Osteocyte (in vitro differentiated cells): ENCODE results near the gene PNLIPRP1. TPM values are rescaled to one million over a fixed set of nuclear protein-coding genes. Genes with fewer than 3 reads are reported as not detected.

Experiments
- DNase-seq: peaks from one replicate; pipeline ENCODE4 v3.0.0; 2021; ENCODE audit warnings: mixed read lengths; ENCODE audit not compliant: unreplicated experiment; ENCODE audit errors: extremely low spot score
- H3K27ac Mint-ChIP-seq: one replicate; pipeline ENCODE4 v1.8.0; 2021; ENCODE audit warnings: mild to moderate bottlenecking, mixed read lengths; ENCODE audit not compliant: unreplicated experiment
- H3K27me3 Mint-ChIP-seq: one replicate; pipeline ENCODE4 v1.8.0; 2021; ENCODE audit warnings: mixed read lengths; ENCODE audit not compliant: unreplicated experiment
- H3K36me3 Mint-ChIP-seq: one replicate; pipeline ENCODE4 v1.8.0; 2021; ENCODE audit warnings: mixed read lengths; ENCODE audit not compliant: unreplicated experiment
- H3K4me1 Mint-ChIP-seq: one replicate; pipeline ENCODE4 v1.8.0; 2021; ENCODE audit warnings: mixed read lengths; ENCODE audit not compliant: unreplicated experiment
- H3K4me3 Mint-ChIP-seq: one replicate; pipeline ENCODE4 v1.8.0; 2021; ENCODE audit warnings: mild to moderate bottlenecking, moderate library complexity, mixed read lengths; ENCODE audit not compliant: unreplicated experiment
- H3K9me3 Mint-ChIP-seq: one replicate; pipeline ENCODE4 v1.8.0; 2021; ENCODE audit warnings: mixed read lengths; ENCODE audit not compliant: unreplicated experiment
- total RNA-seq: library from RNA; stranded (reverse); gene quantifications from 2 replicates; pipeline ENCODE4 v1.2.1, GENCODE V29; 2021
- TF ChIP-seq, protein P1 (sequence below): fragments of 200-600 bp; sonication (generic); IDR thresholded peaks from 2 replicates; pipeline ENCODE4 v1.5.0; 2021; ENCODE audit warnings: antibody characterized with exemption, mild to moderate bottlenecking, moderate library complexity

The PNLIPRP1 gene
- total RNA-seq, 1 donor from 2014 or later = not detected

DNA sequence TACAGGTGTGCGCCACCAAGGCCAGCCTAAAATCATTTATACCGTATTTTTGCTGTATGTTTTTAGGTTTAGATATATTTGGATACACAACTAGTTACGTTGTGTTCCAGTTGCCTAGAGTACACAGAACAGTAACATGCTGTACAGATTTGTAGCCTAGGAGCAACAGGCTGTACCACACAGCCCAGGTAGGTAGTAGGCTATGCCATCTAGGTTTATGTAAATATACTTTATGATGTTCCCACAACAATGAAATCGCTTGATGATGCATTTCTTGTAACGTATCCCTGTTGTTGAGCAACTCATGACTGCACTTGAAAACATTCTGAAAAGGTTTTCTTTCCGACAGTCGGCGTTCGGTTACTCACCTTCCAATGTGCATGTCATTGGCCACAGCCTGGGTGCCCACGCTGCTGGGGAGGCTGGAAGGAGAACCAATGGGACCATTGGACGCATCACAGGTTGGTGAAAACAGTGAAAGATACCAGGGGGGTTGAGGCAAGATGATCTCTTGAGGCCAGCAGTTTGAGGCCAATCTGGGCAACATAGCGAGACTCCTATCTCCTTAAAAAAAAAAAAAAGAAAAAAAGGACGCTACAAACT lies 37.3 kb upstream of the PNLIPRP1 start:
- H3K27me3 Mint-ChIP-seq = no peaks in the 10 kb centered on the region
- H3K4me3 Mint-ChIP-seq = no peak overlapping the region
- no peaks in the 10 kb centered on the region for H3K4me1 Mint-ChIP-seq
- H3K9me3 Mint-ChIP-seq = no peaks in the 10 kb centered on the region
- TF ChIP-seq, protein P1, sequence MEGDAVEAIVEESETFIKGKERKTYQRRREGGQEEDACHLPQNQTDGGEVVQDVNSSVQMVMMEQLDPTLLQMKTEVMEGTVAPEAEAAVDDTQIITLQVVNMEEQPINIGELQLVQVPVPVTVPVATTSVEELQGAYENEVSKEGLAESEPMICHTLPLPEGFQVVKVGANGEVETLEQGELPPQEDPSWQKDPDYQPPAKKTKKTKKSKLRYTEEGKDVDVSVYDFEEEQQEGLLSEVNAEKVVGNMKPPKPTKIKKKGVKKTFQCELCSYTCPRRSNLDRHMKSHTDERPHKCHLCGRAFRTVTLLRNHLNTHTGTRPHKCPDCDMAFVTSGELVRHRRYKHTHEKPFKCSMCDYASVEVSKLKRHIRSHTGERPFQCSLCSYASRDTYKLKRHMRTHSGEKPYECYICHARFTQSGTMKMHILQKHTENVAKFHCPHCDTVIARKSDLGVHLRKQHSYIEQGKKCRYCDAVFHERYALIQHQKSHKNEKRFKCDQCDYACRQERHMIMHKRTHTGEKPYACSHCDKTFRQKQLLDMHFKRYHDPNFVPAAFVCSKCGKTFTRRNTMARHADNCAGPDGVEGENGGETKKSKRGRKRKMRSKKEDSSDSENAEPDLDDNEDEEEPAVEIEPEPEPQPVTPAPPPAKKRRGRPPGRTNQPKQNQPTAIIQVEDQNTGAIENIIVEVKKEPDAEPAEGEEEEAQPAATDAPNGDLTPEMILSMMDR = no peak
- H3K36me3 Mint-ChIP-seq = no peaks in the 10 kb centered on the region
- no peak overlapping the region for H3K27ac Mint-ChIP-seq
- no peak for DNase-seq

DNA sequence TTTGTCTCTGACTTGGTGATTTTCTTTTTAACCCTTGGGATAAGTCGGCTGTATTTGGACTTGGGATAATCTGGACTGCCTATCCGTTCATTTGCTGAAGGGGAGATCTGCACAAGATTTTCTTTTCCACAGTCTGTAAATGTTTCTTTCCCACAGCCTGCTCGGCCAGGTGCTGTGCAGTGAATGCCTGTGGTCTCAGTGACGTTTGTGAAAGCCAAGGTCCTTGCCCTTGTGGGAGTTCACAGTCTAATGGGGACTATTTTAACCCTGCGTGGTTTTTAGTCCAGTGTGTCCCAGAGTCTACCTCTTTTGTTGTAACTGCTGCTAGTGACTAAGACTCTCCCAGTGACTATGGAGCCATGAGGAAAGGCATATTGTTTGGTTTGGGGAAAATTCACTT lies 36.1 kb upstream of the PNLIPRP1 start:
- Mint-ChIP-seq H3K36me3 (no peaks in the 10 kb centered on the region), H3K9me3 (no peaks in the 10 kb centered on the region)

DNA sequence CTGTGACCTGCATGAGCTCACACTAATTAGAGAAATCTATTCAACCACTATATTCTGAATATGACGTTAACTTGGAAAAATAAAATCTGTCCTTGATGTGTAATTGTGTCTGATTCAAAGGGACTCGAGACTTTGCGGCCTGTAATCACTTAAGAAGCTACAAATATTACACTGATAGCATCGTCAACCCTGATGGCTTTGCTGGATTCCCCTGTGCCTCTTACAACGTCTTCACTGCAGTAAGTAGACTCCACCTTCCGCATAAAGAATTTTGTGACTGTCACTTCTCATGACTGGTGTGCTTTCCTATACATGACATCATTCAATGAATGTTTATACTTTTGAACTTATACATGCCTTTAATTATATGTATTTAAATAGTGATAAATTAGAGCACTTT lies 34.9 kb upstream of the PNLIPRP1 start:
- no peaks in the 10 kb centered on the region for H3K4me1 Mint-ChIP-seq

More for the DNA sequence above, 36.1 kb upstream of the PNLIPRP1 start:
- TF ChIP-seq, protein P1 = no peak
- Mint-ChIP-seq H3K27me3 (no peaks in the 10 kb centered on the region), H3K27ac (no peak overlapping the region), H3K4me3 (no peak overlapping the region), H3K4me1 (no peaks in the 10 kb centered on the region)
- no peak for DNase-seq

DNA sequence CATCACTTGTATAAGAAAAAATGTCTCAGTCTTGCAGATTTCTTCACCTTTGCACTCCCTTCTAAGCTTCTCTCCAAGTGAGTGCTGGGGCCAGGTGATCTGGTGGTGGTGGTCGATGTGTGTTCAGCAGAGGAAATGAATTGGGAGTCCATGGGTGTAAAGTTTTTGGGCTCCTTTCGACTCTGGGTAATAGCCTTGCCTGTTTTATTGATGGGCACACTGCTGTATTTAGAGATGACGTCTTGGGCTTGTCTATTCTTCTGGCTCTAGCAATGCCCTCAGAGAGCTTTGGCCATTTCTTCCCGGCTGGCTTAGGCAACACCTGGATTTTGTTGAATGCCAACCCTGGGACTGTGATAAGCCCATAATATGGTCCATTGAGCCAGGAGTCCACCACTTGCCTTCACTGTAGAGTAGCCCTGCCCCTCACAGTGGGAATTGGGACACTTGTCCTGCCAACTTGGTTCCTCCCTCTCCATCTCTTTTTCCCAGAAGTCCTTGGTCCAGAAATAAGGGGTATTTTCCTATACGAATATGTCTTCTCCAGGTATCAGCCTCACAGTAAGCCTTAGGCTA lies 33.4 kb upstream of the PNLIPRP1 start:
- peaks cover 4% of the 10 kb centered on the region for H3K27me3 Mint-ChIP-seq
- H3K9me3 Mint-ChIP-seq = no peaks in the 10 kb centered on the region
- H3K27ac Mint-ChIP-seq = no peak overlapping the region
- TF ChIP-seq, protein P1 = no peak
- H3K36me3 Mint-ChIP-seq = no peaks in the 10 kb centered on the region
- no peaks in the 10 kb centered on the region for H3K4me1 Mint-ChIP-seq
- H3K4me3 Mint-ChIP-seq = no peak overlapping the region
- DNase-seq = no peak

More for the DNA sequence above, 34.9 kb upstream of the PNLIPRP1 start:
- no peak overlapping the region for H3K4me3 Mint-ChIP-seq
- no peaks in the 10 kb centered on the region for H3K36me3 Mint-ChIP-seq
- no peaks in the 10 kb centered on the region for H3K27me3 Mint-ChIP-seq
- H3K27ac Mint-ChIP-seq = no peak overlapping the region
- no peak for DNase-seq
- no peaks in the 10 kb centered on the region for H3K9me3 Mint-ChIP-seq
- TF ChIP-seq, protein P1 = no peak

DNA sequence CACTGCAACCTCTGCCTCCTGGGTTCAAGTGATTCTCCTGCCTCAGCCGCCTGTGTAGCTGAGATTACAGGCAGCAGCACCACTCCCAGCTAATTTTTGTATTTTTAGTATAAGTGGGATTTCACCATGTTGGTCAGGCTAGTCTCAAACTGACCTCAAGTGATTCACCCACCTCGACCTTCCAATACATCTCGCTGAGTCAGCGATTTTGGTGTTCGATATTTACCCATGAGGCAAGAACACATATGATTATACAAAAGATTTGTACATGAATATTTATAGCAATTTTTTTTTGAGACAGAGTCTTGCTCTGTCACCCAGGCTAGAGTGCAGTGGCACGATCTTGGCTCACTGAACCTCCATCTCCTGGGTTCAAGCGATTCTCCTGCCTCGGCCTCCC lies 25.2 kb upstream of the PNLIPRP1 start:
- TF ChIP-seq, protein P1 = no peak
- no peak for DNase-seq
- no peak overlapping the region for H3K4me3 Mint-ChIP-seq
- H3K27me3 Mint-ChIP-seq = peaks cover 8% of the 10 kb centered on the region
- no peaks in the 10 kb centered on the region for H3K4me1 Mint-ChIP-seq
- H3K9me3 Mint-ChIP-seq = peaks cover 7% of the 10 kb centered on the region
- no peaks in the 10 kb centered on the region for H3K36me3 Mint-ChIP-seq
- H3K27ac Mint-ChIP-seq = no peak overlapping the region
